Calu3 (cell line): ENCODE results near the gene SRPK2. TPM values are rescaled to one million over a fixed set of nuclear protein-coding genes. Genes with fewer than 3 reads are reported as not detected.

Source experiments
- BruUV-seq: library from RNA; stranded (reverse); fragments of 400-500 nt; replicated peaks from 2 replicates; lab custom pipeline; 2021; lab: Mats Ljungman, UMichigan
- CTCF ChIA-PET: fragments of 300-600 bp; sonication (Branson Sonifier 250); formaldehyde crosslinking; loops from one replicate; lab custom pipeline; 2022; ENCODE audit warnings: antibody characterized with exemption; lab: Charles Lee
- DNase-seq: peaks from one replicate; pipeline ENCODE4 v3.0.0; 2022
- H3K27ac Mint-ChIP-seq: one replicate; pipeline ENCODE4 v1.8.0; 2022; ENCODE audit warnings: mixed read lengths; ENCODE audit not compliant: unreplicated experiment
- H3K27me3 Mint-ChIP-seq: one replicate; pipeline ENCODE4 v1.8.0; 2022; ENCODE audit warnings: mixed read lengths; ENCODE audit not compliant: unreplicated experiment
- H3K36me3 Mint-ChIP-seq: one replicate; pipeline ENCODE4 v1.8.0; 2022; ENCODE audit warnings: mild to moderate bottlenecking, moderate library complexity, mixed read lengths; ENCODE audit not compliant: insufficient read depth, unreplicated experiment
- H3K4me1 Mint-ChIP-seq: one replicate; pipeline ENCODE4 v1.8.0; 2022; ENCODE audit warnings: mild to moderate bottlenecking, low read depth, mixed read lengths; ENCODE audit not compliant: unreplicated experiment
- H3K4me3 Mint-ChIP-seq: one replicate; pipeline ENCODE4 v1.8.0; 2022; ENCODE audit warnings: mild to moderate bottlenecking, low read depth, moderate library complexity, mixed read lengths; ENCODE audit not compliant: unreplicated experiment
- H3K9me3 Mint-ChIP-seq: one replicate; pipeline ENCODE4 v1.8.0; 2022; ENCODE audit warnings: low read depth, mixed read lengths; ENCODE audit not compliant: unreplicated experiment
- intact Hi-C: fragments of 100-400 bp; cut with micrococcal nuclease; formaldehyde crosslinking; loops from one replicate; pipeline ENCODE4 v1.10.0; 2022; ENCODE audit not compliant: unreplicated experiment
- total RNA-seq: library from RNA; stranded (reverse); gene quantifications from 2 replicates; pipeline ENCODE4 v1.2.3, GENCODE V29; 2022
- TF ChIP-seq, protein P1 (sequence below): fragments of 200-600 bp; IDR thresholded peaks from one replicate; pipeline ENCODE4 v1.8.0; 2022; ENCODE audit warnings: antibody characterized with exemption; ENCODE audit not compliant: unreplicated experiment

Gene SRPK2
- total RNA-seq, 1 experiment from 2014 or later, result 40.2 TPM

DNA sequence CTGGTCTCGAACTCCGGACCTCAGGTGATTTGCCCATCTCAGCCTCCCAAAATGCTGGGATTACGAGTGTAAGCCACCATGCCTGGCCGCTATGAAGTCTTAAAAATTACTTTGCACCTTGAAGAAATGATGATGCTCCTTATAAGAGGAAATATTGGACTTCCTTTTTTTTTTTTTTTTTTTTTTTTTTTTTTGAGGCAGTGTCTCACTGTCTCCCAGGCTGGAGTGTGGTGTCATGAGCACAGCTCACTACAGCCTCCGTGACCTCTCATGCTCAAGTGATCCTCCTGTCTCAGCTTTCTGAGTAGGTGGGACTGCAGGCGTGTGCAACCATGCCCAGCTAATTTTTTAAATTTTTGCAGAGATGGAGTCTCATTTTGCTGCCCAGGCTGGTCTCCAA lies 309.4 kb downstream of the SRPK2 start:
- H3K36me3 Mint-ChIP-seq, result peaks cover 25% of the 10 kb centered on the region
- CTCF ChIA-PET, result no interaction called here
- H3K27ac Mint-ChIP-seq, result no peak overlapping the region

DNA sequence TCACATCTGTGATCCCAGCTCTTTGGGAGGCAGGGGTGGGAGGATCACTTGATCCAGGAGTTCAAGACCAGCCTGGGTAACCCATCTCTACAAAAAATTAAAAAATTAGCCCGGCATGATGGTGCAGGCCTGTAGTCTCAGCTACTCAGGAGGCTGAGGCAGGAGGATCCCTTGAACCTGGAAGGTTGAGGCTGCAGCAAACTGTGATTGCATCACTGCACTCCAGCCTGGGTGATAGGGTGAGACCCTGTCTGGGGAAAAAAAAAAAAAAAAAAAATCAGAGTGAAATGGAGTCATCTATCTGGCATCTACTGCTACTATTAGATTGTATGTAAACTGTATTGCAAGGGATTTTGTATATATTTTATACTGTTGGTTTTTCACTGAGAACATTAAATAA lies 315.6 kb downstream of the SRPK2 start:
- intact Hi-C loops, result no loop called here
- TF ChIP-seq, protein P1, sequence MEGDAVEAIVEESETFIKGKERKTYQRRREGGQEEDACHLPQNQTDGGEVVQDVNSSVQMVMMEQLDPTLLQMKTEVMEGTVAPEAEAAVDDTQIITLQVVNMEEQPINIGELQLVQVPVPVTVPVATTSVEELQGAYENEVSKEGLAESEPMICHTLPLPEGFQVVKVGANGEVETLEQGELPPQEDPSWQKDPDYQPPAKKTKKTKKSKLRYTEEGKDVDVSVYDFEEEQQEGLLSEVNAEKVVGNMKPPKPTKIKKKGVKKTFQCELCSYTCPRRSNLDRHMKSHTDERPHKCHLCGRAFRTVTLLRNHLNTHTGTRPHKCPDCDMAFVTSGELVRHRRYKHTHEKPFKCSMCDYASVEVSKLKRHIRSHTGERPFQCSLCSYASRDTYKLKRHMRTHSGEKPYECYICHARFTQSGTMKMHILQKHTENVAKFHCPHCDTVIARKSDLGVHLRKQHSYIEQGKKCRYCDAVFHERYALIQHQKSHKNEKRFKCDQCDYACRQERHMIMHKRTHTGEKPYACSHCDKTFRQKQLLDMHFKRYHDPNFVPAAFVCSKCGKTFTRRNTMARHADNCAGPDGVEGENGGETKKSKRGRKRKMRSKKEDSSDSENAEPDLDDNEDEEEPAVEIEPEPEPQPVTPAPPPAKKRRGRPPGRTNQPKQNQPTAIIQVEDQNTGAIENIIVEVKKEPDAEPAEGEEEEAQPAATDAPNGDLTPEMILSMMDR, result no peak
- no peaks in the 10 kb centered on the region for H3K4me1 Mint-ChIP-seq
- BruUV-seq, result no TSS peak
- no peaks in the 10 kb centered on the region for H3K27me3 Mint-ChIP-seq
- H3K36me3 Mint-ChIP-seq, result peaks cover 9% of the 10 kb centered on the region
- H3K27ac Mint-ChIP-seq, result no peak overlapping the region
- CTCF ChIA-PET, result interaction anchor here (0.7 kb wide), 1 partner anchor 40 kb away, joined by 4 read pairs; no protein-coding TSS in a partner anchor
- DNase-seq, result no peak
- no peaks in the 10 kb centered on the region for H3K9me3 Mint-ChIP-seq
- H3K4me3 Mint-ChIP-seq, result no peak overlapping the region

More for the DNA sequence above, 309.4 kb downstream of the SRPK2 start:
- Mint-ChIP-seq H3K27me3 (no peaks in the 10 kb centered on the region), H3K9me3 (no peaks in the 10 kb centered on the region), H3K4me1 (no peaks in the 10 kb centered on the region), H3K4me3 (no peak overlapping the region)
- no TSS peak for BruUV-seq
- TF ChIP-seq, protein P1, result no peak
- no peak for DNase-seq
- intact Hi-C loops, result no loop called here

DNA sequence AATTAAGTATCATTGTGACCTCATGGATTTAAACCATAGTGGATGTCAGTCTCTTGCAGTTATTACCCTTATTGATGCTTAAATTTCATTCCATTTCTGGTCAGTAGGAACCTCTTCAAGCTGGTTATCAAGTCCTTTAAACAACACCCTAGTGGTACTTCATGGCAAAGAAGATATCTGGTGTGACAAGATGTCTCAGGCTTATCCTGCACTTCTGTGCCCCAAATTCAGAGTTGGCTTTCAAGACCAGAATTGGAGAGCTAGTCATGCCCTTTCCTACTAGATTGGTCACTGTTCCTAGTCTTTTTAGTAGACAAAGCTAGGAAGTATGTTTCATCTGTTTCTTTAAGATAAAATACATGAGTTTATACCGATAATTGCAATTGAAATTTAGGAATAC lies 319.8 kb downstream of the SRPK2 start:
- CTCF ChIA-PET, result no interaction called here
- Mint-ChIP-seq H3K4me1 (no peaks in the 10 kb centered on the region), H3K9me3 (no peaks in the 10 kb centered on the region), H3K27me3 (no peaks in the 10 kb centered on the region), H3K36me3 (peaks cover 9% of the 10 kb centered on the region), H3K27ac (no peak overlapping the region), H3K4me3 (no peak overlapping the region)
- intact Hi-C loops, result no loop called here
- no TSS peak for BruUV-seq
- DNase-seq, result no peak
- TF ChIP-seq, protein P1, result no peak

DNA sequence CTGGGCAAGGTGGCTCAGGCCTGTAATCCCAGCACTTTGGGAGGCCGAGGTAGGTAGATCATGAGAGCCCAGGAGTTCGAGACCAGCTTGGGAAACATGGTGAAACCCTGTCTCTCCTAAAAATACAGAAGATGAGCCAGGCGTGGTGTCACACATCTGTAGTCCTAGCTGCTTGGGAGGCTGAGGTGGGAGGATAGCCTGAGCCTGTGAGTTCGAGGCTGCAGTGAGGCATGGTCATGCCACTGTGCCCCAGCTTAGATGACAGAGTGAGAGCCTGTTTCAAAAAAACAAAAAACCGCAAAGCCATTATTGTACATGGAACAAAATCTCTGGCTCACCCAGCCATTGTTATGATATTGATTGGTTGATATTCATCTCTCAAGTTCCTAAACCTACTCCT lies 321.0 kb downstream of the SRPK2 start:
- intact Hi-C loops, result no loop called here
- no peaks in the 10 kb centered on the region for H3K4me1 Mint-ChIP-seq
- H3K4me3 Mint-ChIP-seq, result no peak overlapping the region
- no TSS peak for BruUV-seq
- no peak overlapping the region for H3K27ac Mint-ChIP-seq
- TF ChIP-seq, protein P1, result no peak
- H3K36me3 Mint-ChIP-seq, result peaks cover 17% of the 10 kb centered on the region
- H3K9me3 Mint-ChIP-seq, result no peaks in the 10 kb centered on the region
- H3K27me3 Mint-ChIP-seq, result no peaks in the 10 kb centered on the region
- no peak for DNase-seq
- CTCF ChIA-PET, result no interaction called here

Other genes with a start within 250 kb of the SRPK2 start
- gene PUS7, start 133.3 kb upstream of the SRPK2 start, total RNA-seq, result 28.4 and 29.1 TPM in 2 replicates
- 17.1 and 18.6 TPM in 2 replicates for gene RINT1, start 143.3 kb upstream of the SRPK2 start, total RNA-seq
- not detected in 2 replicates for gene EFCAB10, start 192.6 kb upstream of the SRPK2 start, total RNA-seq